Raji (cell line): ENCODE measurements around the gene PDE4D.

Experiments used
- POLR2A ChIP-seq: IDR thresholded peaks from 2 replicates; pipeline ENCODE4 v1.6.1; 2011; ENCODE audit warnings: low read depth, low read length, control low read depth; ENCODE audit not compliant: insufficient read depth

Gene PDE4D

DNA sequence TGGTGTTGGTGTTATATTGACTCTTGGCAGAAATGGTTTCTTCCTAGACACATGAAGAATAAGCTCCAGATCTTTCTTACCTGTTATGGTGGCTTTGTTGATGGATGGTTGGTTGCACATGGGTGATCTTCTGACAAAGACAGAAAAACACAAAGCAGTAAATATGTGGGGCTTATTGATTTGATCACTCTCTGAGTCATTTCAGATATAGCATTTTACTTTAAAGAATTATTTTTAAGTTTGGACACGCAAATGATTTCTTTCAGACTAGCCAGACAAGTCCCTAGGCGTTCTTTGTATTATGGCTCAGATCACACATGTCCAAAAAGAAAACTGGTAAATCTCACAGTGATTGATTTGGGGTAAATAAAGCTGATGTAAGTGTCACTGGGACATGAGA is 713.0 kb downstream of the PDE4D start:
- TF ChIP-seq POLR2A, result no peak

DNA sequence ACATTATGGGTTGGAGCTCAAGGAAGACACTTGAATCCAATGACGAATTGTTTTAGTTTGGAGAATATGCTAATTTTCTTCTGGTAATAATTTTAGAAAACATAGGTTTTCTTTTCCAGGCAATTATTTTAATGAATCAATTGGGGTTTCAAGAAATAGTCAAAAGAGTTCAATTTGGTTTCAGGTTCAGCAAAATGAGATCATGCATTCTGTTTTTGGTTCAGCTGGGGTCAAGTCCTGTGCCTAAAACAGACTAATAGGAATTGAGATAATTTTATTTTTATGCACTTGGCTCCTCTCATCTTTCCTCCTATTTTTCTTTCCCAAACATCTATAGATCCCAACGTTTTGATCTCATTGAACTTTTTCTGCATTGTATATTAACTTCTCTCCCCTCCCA is 713.8 kb downstream of the PDE4D start:
- TF ChIP-seq POLR2A, result no peak

DNA sequence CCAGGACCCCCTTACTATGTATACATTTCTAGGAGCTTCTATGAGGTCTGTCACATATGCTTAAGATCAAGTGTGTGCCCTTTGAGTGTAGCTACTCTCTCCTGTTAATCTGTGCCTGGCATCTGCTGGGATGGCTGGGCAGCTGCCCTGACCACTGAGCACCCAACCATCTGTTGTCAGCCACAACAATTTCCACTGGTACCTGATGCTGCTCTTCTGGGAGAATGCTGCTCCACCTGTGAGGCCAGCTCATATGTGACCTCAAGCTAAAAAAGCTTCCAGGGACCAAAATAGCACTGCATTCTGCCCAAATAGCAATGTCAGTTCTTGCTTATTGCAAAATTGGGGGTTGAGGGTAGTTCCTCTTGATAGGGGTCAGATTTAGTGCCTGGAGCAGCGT is 715.0 kb downstream of the PDE4D start:
- no peak for TF ChIP-seq POLR2A

DNA sequence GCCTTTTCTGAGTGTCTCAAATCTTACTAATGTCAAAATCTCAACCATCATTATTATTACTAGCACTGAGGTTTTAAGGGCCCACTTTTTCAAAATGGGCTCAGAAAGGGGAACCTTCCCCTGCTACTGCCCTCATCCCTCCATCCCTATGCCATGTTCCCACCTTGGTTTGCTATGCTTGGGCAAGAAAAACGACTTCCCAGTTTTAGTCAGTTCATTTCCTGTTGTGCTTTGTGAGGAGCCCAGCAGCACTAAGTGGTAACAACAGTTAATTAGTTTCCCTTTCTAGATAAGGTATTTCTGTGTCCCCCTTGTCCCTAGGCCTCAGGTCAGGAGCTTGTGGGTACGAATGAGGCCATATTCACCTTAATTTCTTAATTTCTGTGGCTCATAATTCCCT is 715.5 kb downstream of the PDE4D start:
- no peak for TF ChIP-seq POLR2A

DNA sequence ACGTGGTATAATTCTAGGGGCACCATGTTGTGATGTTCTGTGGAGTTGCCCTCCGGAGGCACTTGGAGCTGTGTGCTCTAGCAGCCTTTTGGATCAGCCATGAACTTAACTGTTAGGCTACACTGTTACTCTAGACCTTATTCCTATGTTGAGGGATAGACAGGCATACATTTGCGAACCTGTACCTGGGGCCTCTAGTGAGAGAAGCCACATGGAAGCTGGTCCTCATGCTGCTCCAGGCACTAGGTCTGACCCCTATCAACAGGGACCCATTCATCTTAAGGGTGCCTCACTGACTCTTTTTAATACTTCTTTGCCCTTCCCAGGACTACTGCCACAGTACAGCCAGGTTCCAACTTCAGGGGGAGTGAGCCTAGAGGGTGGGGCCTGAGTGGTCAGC is 715.9 kb downstream of the PDE4D start:
- TF ChIP-seq POLR2A, result no peak

DNA sequence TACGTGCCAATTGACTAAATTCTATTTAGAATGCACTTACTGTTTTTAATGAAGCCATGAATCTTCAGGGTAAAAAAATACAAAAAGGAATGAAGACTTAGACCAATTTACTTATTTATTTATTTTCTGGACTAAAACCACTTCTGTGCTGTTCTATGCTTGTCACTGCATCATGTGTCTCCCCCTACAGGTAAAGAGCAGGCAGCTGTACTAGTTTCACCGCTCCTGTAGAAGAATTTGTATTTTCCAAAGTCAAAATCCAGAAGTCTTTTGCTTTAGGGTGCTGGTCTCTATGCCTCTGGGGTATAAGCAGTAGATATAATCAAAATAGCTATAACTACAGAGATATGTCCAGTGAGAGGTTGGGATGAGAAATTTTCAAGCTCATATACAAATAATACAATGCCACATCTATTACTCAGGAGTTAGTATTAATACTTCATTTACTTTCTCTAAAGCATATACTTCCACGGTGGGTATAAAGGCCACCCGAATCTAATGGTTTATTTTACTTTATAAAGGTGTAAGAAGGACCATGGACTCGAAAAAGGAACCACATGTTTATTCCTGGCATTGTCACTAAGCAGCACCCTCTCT is 719.2 kb downstream of the PDE4D start:
- TF ChIP-seq POLR2A, result no peak

DNA sequence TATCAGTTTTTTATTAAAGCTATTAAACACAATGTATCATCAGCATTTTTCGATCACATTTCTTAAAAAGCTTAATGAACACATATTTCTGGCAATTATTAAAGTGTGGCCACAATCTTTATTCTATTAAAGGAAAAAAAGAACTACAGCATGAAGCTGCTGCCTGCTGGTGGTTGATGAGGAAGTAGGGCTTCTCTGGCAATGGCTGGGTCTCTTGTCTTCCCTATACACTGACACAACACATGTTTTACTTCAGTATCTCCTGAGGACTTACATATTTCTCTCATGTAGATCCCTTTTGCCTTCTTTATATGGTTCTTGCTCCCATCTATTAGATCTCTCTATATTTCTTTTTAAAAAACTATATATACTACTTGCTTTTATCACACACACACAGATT is 719.9 kb downstream of the PDE4D start:
- TF ChIP-seq POLR2A, result no peak

DNA sequence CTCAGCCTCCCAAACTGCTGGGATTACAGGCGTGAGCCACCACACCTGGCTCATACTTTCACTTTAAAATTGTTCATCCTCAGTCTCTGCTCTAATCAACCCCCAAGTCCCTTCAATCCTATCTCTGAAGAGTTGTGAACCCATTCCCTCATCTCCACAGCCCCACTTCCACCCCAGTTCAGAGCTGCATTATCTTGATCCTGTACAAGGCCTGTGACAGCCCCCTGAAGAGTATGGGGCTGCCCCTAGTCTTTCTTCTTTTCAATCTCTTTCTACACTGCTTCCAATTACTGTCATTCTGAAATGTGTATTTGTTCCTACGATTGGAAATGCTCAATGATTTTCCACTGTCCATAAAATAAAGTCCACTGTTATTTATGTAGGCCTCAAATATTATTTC is 722.4 kb downstream of the PDE4D start:
- TF ChIP-seq POLR2A, result no peak

DNA sequence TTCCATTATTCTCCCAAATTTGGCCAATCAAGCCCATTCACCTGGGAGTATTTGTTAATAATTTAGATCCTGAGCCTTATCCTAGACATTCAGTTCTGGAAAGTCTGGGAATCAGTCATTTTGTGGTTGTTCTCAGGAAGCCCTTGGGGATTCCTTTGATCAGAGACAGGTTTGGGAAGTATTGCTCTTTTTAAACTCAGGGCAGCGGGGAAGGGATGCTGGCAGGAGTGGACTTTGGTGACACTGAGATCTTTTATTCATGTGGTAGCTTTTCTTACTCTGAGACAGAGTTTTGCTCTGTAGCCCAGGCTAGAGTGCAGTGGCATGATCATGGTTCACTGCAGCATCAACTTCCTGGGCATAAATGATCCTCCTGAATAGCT is 723.8 kb downstream of the PDE4D start:
- no peak for TF ChIP-seq POLR2A

DNA sequence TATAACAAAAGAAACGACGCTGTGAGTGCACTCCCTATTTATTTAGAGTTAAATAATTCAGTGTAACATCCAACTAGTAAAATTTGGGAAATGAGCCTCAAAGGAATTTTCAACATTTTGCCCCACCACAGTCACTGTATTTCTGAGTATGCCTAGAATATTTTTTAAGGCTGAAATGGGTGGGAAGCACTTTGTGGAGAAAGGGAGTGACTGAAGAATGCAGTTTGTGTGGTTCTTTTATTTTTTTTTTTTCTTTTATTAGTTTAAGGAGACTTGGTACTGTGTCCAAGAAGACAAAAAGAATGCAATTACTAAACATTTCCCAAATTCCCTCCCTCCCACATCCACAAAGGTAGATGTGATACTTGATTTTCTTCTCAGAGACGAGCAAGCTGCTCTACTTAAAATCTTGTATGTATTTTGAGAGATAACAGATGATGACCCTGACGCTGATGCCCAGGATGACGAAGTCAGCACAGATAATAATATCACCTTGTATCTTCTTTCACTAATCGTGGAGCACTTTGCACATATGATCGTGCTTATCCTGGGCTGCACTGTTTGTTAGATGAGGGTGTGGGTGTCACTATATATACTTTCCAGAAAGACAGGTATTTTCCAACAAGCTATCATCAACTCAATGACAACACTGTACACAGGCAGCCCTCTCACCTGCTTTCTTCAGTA is 724.3 kb downstream of the PDE4D start:
- no peak for TF ChIP-seq POLR2A

DNA sequence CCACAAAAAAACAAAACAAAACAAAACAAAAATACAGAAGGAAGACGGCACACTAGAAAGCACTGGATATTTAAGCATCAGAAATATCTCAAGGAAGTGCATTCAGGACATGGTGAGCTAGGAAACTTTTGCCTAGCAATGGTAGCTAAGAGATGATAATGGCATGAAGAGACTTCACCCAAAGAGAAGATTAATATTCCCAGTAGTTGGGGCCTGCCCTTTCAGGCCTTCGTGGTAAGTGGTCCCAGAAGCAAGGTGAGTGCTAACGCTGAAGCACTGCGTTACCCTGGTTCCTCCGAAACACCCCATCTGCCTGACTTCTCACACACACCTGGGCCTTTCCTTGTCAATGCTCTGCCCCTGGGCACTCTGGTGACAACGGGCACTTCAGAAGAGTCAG is 725.5 kb downstream of the PDE4D start:
- TF ChIP-seq POLR2A, result no peak

DNA sequence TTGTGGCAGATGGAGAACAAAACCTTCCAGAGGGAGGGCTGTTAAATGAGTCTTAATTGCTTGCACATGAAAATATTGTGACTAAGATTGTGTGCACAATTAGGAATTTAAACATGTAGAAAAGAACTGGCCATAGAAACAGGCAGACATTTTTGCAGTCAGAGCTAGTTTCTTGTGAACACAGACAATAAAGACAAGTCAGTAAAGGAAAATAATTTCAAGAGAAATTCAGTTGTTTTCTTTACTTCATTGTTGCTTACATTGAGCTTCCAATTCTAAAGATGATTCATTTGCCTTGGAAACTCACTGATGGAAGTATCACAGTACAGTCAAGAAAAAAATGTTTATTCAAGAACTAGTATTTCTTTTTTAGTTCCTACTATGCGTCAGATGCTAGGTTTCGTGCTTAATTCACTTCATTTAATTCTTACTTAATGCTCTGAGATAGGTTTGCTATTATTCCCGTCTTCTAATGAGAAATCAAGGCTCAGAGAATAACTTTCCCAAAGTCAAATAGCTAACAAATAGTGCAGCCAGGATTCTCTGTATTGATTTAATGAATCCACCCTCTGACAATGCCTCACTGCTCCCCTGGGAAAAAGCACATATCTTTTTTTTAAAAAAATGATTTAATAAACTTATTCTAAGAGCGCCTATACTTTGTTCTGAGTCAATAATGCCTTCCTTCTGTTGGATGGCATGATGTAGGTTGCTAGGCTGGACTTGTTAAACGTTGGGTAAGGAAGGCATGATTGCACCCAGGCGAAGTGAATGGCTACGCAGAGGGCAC is 729.3 kb downstream of the PDE4D start:
- no peak for TF ChIP-seq POLR2A

DNA sequence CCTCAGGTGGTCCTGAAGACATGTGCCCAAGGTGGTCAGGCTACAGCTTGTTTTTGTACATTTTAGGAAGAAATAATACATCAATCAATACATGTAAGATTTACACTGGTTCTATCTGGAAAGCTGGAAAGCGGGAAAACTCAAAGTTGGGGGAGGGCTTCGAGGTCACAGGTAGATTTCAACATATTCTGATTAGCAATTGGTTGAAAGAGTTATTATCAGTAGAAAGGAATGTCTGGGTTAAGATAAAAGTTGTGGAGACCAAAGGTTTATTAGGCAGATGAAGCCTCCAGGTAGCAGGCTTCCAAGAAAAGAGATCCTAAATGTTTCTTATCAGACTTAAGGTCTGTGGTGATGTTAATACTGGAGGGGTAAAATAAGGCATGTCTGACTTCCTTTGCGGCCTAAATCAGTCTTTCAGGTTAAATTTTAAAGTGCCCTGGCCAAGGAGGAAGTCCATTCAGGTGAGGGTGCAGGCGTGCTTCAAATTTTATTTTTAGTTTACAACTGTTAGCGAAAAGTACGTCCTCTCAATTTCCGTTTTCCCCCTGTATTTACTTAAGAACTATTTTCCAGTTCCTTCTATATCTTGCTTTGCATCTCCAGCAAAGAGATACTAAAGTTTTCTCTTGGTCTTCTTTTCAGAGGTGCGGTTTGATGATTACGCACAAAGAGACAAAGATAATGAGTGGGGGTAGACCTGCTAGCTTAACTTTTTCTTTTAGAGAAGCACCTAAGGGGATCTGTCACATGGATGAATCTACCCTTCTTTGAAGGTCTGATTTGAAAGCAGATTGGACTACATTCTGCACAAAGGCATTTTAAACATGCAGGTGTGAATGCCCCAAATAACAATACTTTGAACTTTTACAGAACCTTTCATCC is 732.1 kb downstream of the PDE4D start:
- no peak for TF ChIP-seq POLR2A

DNA sequence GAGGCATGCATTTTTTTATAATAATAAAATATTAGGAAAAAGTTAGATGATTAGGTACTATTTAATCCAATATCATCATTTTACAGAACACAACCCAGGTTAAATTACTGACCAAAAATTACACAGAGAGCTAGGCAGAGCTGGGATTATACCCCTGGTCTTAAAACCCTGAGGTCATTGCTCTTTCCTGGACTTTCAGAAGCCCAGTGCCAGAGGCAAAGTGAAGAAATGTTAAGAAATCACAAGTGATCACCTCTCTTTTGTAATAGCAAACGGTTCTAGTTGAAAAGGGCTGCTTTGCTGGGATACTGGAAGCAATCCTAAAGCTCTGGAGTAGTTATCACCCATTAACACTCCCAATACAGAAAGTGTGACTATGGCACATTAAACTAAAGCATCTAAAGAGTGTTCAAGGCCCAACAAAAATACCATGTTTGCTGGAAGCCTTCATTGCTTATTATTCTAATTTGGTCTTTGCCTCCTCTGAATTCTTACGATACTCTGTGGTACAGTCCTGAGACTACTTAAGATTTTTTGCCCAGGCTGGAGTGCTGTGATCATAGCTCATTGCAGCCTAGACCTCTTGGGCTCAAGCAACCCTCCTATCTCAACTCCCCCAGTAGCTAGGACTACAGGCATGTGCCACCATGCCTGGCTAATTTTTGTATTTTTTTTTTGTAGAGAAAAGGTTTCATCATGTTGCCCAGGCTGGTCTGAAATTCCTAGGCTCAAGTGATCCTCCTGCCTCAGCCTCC is 734.7 kb downstream of the PDE4D start:
- TF ChIP-seq POLR2A, result no peak

DNA sequence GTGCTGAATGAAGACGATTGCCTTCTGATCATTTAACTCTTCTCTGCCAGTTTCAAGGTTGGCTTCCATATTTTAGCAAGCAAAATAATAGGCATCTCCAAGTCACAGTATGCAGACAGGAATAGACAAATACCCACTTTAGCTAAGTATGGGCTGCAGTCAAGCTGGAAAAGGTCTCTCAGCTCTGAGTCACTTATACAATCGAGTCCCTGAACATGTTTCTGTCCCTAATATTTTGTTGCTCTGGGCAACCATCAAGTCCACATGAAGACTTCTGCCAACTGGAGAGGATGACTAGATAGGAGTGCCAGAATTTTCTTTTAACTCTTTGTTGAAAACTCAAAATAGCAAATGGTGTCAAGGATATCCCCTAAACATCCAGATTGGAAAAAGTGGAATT is 735.4 kb downstream of the PDE4D start:
- no peak for TF ChIP-seq POLR2A
